Panc1 (cell line): Measurements from ENCODE around the gene PNKP. TPM values are rescaled to one million over a fixed set of nuclear protein-coding genes. Genes with fewer than 3 reads are reported as not detected.
"Not testable (repeated sequence)": the region's sequence is repeated elsewhere in the genome, so short reads cannot be mapped to it uniquely, and the experiment has no call there.

Experiments used
- ATAC-seq: fragments of 200-7000 bp; cut with Tn5 transposase; 2 replicates; pipeline ENCODE4 v1.9.1; 2020; ENCODE audit warnings: mild to moderate bottlenecking, moderate library complexity
- BruUV-seq: library from RNA; stranded (reverse); fragments of 400-500 nt; replicated peaks from 2 replicates; lab custom pipeline; 2021; lab: Mats Ljungman, UMichigan
- CTCF ChIA-PET: fragments of 300-600 bp; sonication (Branson Sonifier 250); formaldehyde crosslinking; loops from one replicate; lab custom pipeline; 2022; ENCODE audit warnings: antibody characterized with exemption; lab: Charles Lee
- POLR2A ChIA-PET: fragments of 300-600 bp; sonication (Branson Sonifier 250); formaldehyde crosslinking; loops from one replicate; lab custom pipeline; 2022; ENCODE audit warnings: antibody characterized with exemption; lab: Charles Lee
- DNase-seq: peaks from one replicate; pipeline ENCODE4 v3.0.0-alpha.2; 2010; ENCODE audit warnings: low read depth, low spot score
- H3K27ac ChIP-seq: 2 replicates; pipeline ENCODE4 v1.5.1; 2011; ENCODE audit warnings: mild to moderate bottlenecking, low read length, inconsistent platforms
- H3K27me3 ChIP-seq: fragments of 200-500 bp; sonication (Bioruptor generic); 2 replicates; pipeline ENCODE4 v1.6.0; 2014; ENCODE audit warnings: low read length, inconsistent platforms; ENCODE audit not compliant: control insufficient read depth, insufficient read depth
- H3K36me3 ChIP-seq: fragments of 200-500 bp; sonication (Bioruptor generic); 2 replicates; pipeline ENCODE4 v1.5.1; 2014; ENCODE audit warnings: inconsistent platforms, mild to moderate bottlenecking, low read length, moderate library complexity; ENCODE audit not compliant: control insufficient read depth, insufficient read depth
- H3K4me1 ChIP-seq: 2 replicates; pipeline ENCODE4 v1.5.1; 2011; ENCODE audit warnings: inconsistent platforms, mild to moderate bottlenecking, low read length, moderate library complexity; ENCODE audit not compliant: control insufficient read depth, insufficient read depth
- H3K4me3 ChIP-seq, 2 experiments: 2 replicates each; pipeline ENCODE4 v1.5.1; 2011 to 2012; ENCODE audit warnings: low read depth in 2 of 2, low read length in 2 of 2, mild to moderate bottlenecking in 2 of 2, inconsistent platforms in 1 of 2, moderate library complexity in 1 of 2
- H3K9me3 ChIP-seq: fragments of 200-500 bp; sonication (Bioruptor generic); 2 replicates; pipeline ENCODE4 v1.5.1; 2014; ENCODE audit warnings: low read depth, mild to moderate bottlenecking, inconsistent platforms, low read length, moderate library complexity; ENCODE audit not compliant: control insufficient read depth, insufficient read depth
- CTCF ChIP-seq: fragments of 450-650 bp; IDR thresholded peaks from 2 replicates; pipeline ENCODE4 v1.5.1; 2017; ENCODE audit warnings: mild to moderate bottlenecking
- POLR2AphosphoS5 ChIP-seq: IDR thresholded peaks from 2 replicates; pipeline ENCODE4 v1.6.1; 2012; ENCODE audit warnings: mild to moderate bottlenecking, low read depth, low read length, moderate library complexity
- REST ChIP-seq, 2 experiments: IDR thresholded peaks; 2 replicates each; pipeline ENCODE4 v1.6.1; 2011 to 2012; ENCODE audit warnings: low read depth in 2 of 2, control low read depth in 1 of 2, low read length in 1 of 2, mild to moderate bottlenecking in 1 of 2, moderate library complexity in 1 of 2; ENCODE audit not compliant: insufficient read depth in 1 of 2
- SIN3A ChIP-seq: IDR thresholded peaks from 2 replicates; pipeline ENCODE4 v1.6.1; 2012; ENCODE audit warnings: low read depth, mild to moderate bottlenecking, low read length, moderate library complexity, borderline replicate concordance; ENCODE audit not compliant: insufficient read depth
- TCF7L2 ChIP-seq: IDR thresholded peaks from 2 replicates; pipeline ENCODE4 v1.6.1; 2011; ENCODE audit warnings: mild to moderate bottlenecking, low read depth, low read length, inconsistent platforms
- in situ Hi-C: cut with HindIII; loops from 2 replicates; pipeline ENCODE4 v1.10.0; 2016; ENCODE audit warnings: low sequenced_read_pairs, low pct_unique_long_range_greater_than_20kb
- intact Hi-C: fragments of 100-400 bp; cut with micrococcal nuclease; formaldehyde crosslinking; loops from one replicate; pipeline ENCODE4 v1.10.0; 2022; ENCODE audit not compliant: unreplicated experiment
- total RNA-seq: library from RNA; stranded (reverse); gene quantifications from one replicate; pipeline ENCODE4 v1.2.1, GENCODE V29; 2021; ENCODE audit not compliant: unreplicated experiment

Gene PNKP
- total RNA-seq, 1 experiment from 2014 or later: 76.7 TPM

- no peak for TF ChIP-seq CTCF
- TF ChIP-seq REST (IDR thresholded peaks at IDR 0.05; ENCODE audit: insufficient read depth in 1 of 2, low read depth in 2 of 2, low read length in 1 of 2): no peak
- TF ChIP-seq TCF7L2: no peak
- no peak for TF ChIP-seq SIN3A
- no peak for TF ChIP-seq POLR2AphosphoS5
- BruUV-seq: no TSS peak
- POLR2A ChIA-PET: no interaction called here
Measured at GRCh38 chr19:49820125-49820524, 47.3 kb downstream of the PNKP start.

GRCh38 chr19:49819452-49820115 is 47.8 kb downstream of the PNKP start:
- CTCF ChIA-PET, intact Hi-C loops, H3K4me1 ChIP-seq, H3K9me3 ChIP-seq, BruUV-seq, H3K27ac ChIP-seq, ATAC-seq, H3K36me3 ChIP-seq, H3K27me3 ChIP-seq, DNase-seq, in situ Hi-C loops: not testable (repeated sequence)
- POLR2A ChIA-PET: interaction anchor here (0.7 kb wide), 1 partner anchor 21 kb away, joined by 5 read pairs; no protein-coding TSS in a partner anchor
- peak overlapping the region; percentile 92 to 95 for H3K4me3 ChIP-seq

More at GRCh38 chr19:49820125-49820524, 47.3 kb downstream of the PNKP start:
- CTCF ChIA-PET: no interaction called here
- Histone ChIP-seq H3K27me3 (no peaks in the 10 kb centered on the region), H3K36me3 (no peaks in the 10 kb centered on the region; the same call in 1 of the 2 replicates), H3K27ac (no peak overlapping the region), H3K9me3 (no peaks in the 10 kb centered on the region), H3K4me1 (peaks cover 7% of the 10 kb centered on the region; the same call in 1 of the 2 replicates), H3K4me3 (no peak overlapping the region)
- intact Hi-C loops (no loop called here), in situ Hi-C loops (no loop called here)
- DNase-seq (no peak), ATAC-seq (no peak)
